Measurements from ENCODE around the gene CTSL.

Gene CTSL

GRCh38 chr9:87703636-87704276 is 22.2 kb upstream of the CTSL start:
- Histone ChIP-seq H3K4me1 (ENCODE audit: control insufficient read depth, insufficient read depth, low read length) (no peaks in the 10 kb centered on the region), H3K9me3 (ENCODE audit: control insufficient read depth, insufficient read depth, low read length) (no peaks in the 10 kb centered on the region), H3K27me3 (ENCODE audit: control insufficient read depth, insufficient read depth, low read length) (no peaks in the 10 kb centered on the region), H3K9ac (ENCODE audit: low read depth, low read length) (no peak overlapping the region), H3K4me3 (ENCODE audit: low read depth, low read length) (no peak overlapping the region), H3K36me3 (ENCODE audit: control insufficient read depth, insufficient read depth, low read length) (peaks cover 40% of the 10 kb centered on the region)

DNA sequence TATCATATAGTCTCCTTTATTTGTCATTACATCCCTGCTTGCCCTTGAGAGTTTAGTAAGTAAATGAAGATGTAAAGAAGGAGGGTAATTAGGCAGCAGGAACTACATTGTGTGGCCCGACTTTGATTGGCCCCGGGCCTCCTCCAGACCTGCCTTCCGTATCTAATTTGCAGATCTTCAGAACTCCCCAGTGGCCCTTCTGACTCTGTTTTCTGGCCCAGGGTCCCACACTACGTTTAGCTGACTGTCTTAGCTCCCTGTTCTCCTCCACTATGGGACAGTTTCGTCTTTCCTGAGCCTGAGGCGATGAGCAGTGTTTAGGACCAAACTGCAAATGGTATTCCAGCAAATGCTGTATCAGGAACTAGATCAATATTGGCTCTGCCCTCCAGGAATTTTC is 21.6 kb upstream of the CTSL start:
- Histone ChIP-seq H3K36me3 (ENCODE audit: control insufficient read depth, insufficient read depth, low read length) (peaks cover 40% of the 10 kb centered on the region), H3K4me1 (ENCODE audit: control insufficient read depth, insufficient read depth, low read length) (no peaks in the 10 kb centered on the region), H3K9ac (ENCODE audit: low read depth, low read length) (no peak overlapping the region), H3K27me3 (ENCODE audit: control insufficient read depth, insufficient read depth, low read length) (no peaks in the 10 kb centered on the region), H3K9me3 (ENCODE audit: control insufficient read depth, insufficient read depth, low read length) (no peaks in the 10 kb centered on the region), H3K4me3 (ENCODE audit: low read depth, low read length) (no peak overlapping the region)

- Histone ChIP-seq H3K27me3 (ENCODE audit: control insufficient read depth, insufficient read depth, low read length) (no peaks in the 10 kb centered on the region), H3K9ac (ENCODE audit: low read depth, low read length) (no peak overlapping the region), H3K4me1 (ENCODE audit: control insufficient read depth, insufficient read depth, low read length) (no peaks in the 10 kb centered on the region), H3K36me3 (ENCODE audit: control insufficient read depth, insufficient read depth, low read length) (peaks cover 40% of the 10 kb centered on the region), H3K4me3 (ENCODE audit: low read depth, low read length) (no peak overlapping the region), H3K9me3 (ENCODE audit: control insufficient read depth, insufficient read depth, low read length) (no peaks in the 10 kb centered on the region)
Observed at GRCh38 chr9:87706066-87706739, 19.7 kb upstream of the CTSL start.

GRCh38 chr9:87707805-87708506 is 18.0 kb upstream of the CTSL start:
- H3K27me3 ChIP-seq (ENCODE audit: control insufficient read depth, insufficient read depth, low read length), result no peaks in the 10 kb centered on the region
- H3K36me3 ChIP-seq (ENCODE audit: control insufficient read depth, insufficient read depth, low read length), result peaks cover 33% of the 10 kb centered on the region
- no peak overlapping the region for H3K4me3 ChIP-seq (ENCODE audit: low read depth, low read length)
- no peaks in the 10 kb centered on the region for H3K9me3 ChIP-seq (ENCODE audit: control insufficient read depth, insufficient read depth, low read length)
- no peak overlapping the region for H3K9ac ChIP-seq (ENCODE audit: low read depth, low read length)
- H3K4me1 ChIP-seq (ENCODE audit: control insufficient read depth, insufficient read depth, low read length), result no peaks in the 10 kb centered on the region

DNA sequence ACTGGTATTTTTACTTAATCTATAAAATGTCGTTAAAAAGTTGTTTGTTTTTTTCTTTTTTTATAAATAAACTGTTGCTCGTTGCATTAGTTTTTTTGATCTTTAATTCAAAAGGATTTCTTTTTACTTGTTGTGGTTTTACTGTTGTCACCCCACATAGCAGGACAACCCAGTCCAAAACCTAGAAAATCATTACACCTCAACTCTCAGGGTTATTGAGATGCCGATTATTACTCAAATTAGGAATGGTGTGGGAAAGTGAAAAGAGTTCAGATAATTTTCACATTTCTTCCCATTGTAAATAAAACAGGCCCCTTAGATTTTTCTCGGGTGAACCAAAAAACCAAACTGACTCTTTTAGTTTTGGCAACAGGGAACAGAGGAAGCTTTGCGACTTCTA is 17.4 kb upstream of the CTSL start:
- H3K36me3 ChIP-seq (ENCODE audit: control insufficient read depth, insufficient read depth, low read length), result peaks cover 27% of the 10 kb centered on the region
- H3K4me3 ChIP-seq (ENCODE audit: low read depth, low read length), result no peak overlapping the region
- H3K9me3 ChIP-seq (ENCODE audit: control insufficient read depth, insufficient read depth, low read length), result no peaks in the 10 kb centered on the region
- H3K4me1 ChIP-seq (ENCODE audit: control insufficient read depth, insufficient read depth, low read length), result no peaks in the 10 kb centered on the region
- H3K9ac ChIP-seq (ENCODE audit: low read depth, low read length), result no peak overlapping the region
- no peaks in the 10 kb centered on the region for H3K27me3 ChIP-seq (ENCODE audit: control insufficient read depth, insufficient read depth, low read length)

- no peak overlapping the region for H3K4me3 ChIP-seq (ENCODE audit: low read depth, low read length)
- peaks cover 22% of the 10 kb centered on the region for H3K36me3 ChIP-seq (ENCODE audit: control insufficient read depth, insufficient read depth, low read length)
- H3K27me3 ChIP-seq (ENCODE audit: control insufficient read depth, insufficient read depth, low read length), result no peaks in the 10 kb centered on the region
- no peak overlapping the region for H3K9ac ChIP-seq (ENCODE audit: low read depth, low read length)
- H3K4me1 ChIP-seq (ENCODE audit: control insufficient read depth, insufficient read depth, low read length), result no peaks in the 10 kb centered on the region
- no peaks in the 10 kb centered on the region for H3K9me3 ChIP-seq (ENCODE audit: control insufficient read depth, insufficient read depth, low read length)
Observed at GRCh38 chr9:87708986-87709728, 16.8 kb upstream of the CTSL start.

- H3K36me3 ChIP-seq (ENCODE audit: control insufficient read depth, insufficient read depth, low read length), result peaks cover 22% of the 10 kb centered on the region
- no peaks in the 10 kb centered on the region for H3K9me3 ChIP-seq (ENCODE audit: control insufficient read depth, insufficient read depth, low read length)
- no peaks in the 10 kb centered on the region for H3K27me3 ChIP-seq (ENCODE audit: control insufficient read depth, insufficient read depth, low read length)
- H3K4me1 ChIP-seq (ENCODE audit: control insufficient read depth, insufficient read depth, low read length), result no peaks in the 10 kb centered on the region
- H3K9ac ChIP-seq (ENCODE audit: low read depth, low read length), result no peak overlapping the region
- no peak overlapping the region for H3K4me3 ChIP-seq (ENCODE audit: low read depth, low read length)
Observed at GRCh38 chr9:87710443-87710842, 15.5 kb upstream of the CTSL start.

GRCh38 chr9:87711857-87712800 is 13.8 kb upstream of the CTSL start:
- no peaks in the 10 kb centered on the region for H3K9me3 ChIP-seq (ENCODE audit: control insufficient read depth, insufficient read depth, low read length)
- no peak overlapping the region for H3K4me3 ChIP-seq (ENCODE audit: low read depth, low read length)
- H3K9ac ChIP-seq (ENCODE audit: low read depth, low read length), result no peak overlapping the region
- no peaks in the 10 kb centered on the region for H3K27me3 ChIP-seq (ENCODE audit: control insufficient read depth, insufficient read depth, low read length)
- H3K4me1 ChIP-seq (ENCODE audit: control insufficient read depth, insufficient read depth, low read length), result no peaks in the 10 kb centered on the region
- H3K36me3 ChIP-seq (ENCODE audit: control insufficient read depth, insufficient read depth, low read length), result peaks cover 10% of the 10 kb centered on the region

DNA sequence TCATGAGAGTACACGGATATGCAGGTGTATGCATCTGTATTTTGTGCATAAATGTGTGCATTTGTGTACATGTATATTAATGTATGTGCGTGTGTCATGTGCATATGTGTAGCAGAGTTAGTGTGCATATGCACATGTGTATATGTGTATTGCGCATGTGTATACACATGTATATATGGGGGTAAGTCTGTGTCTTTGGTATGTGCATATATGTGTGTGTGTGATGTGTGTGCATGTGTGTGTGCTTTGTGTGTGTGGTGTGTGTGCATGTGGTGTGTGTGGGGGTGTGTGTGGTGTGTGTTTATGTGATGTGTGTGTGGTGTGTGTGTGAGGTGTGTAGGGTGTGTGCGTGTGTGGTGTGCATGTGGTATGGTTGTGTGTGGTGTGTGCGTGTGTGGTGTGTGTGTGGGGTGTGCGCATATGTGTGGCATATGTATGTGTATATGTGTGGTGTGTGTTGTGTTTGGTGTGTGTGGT is 13.1 kb upstream of the CTSL start:
- H3K9me3 ChIP-seq (ENCODE audit: control insufficient read depth, insufficient read depth, low read length), result no peaks in the 10 kb centered on the region
- no peak overlapping the region for H3K9ac ChIP-seq (ENCODE audit: low read depth, low read length)
- no peaks in the 10 kb centered on the region for H3K27me3 ChIP-seq (ENCODE audit: control insufficient read depth, insufficient read depth, low read length)
- H3K36me3 ChIP-seq (ENCODE audit: control insufficient read depth, insufficient read depth, low read length), result peaks cover 3% of the 10 kb centered on the region
- no peak overlapping the region for H3K4me3 ChIP-seq (ENCODE audit: low read depth, low read length)
- H3K4me1 ChIP-seq (ENCODE audit: control insufficient read depth, insufficient read depth, low read length), result no peaks in the 10 kb centered on the region

DNA sequence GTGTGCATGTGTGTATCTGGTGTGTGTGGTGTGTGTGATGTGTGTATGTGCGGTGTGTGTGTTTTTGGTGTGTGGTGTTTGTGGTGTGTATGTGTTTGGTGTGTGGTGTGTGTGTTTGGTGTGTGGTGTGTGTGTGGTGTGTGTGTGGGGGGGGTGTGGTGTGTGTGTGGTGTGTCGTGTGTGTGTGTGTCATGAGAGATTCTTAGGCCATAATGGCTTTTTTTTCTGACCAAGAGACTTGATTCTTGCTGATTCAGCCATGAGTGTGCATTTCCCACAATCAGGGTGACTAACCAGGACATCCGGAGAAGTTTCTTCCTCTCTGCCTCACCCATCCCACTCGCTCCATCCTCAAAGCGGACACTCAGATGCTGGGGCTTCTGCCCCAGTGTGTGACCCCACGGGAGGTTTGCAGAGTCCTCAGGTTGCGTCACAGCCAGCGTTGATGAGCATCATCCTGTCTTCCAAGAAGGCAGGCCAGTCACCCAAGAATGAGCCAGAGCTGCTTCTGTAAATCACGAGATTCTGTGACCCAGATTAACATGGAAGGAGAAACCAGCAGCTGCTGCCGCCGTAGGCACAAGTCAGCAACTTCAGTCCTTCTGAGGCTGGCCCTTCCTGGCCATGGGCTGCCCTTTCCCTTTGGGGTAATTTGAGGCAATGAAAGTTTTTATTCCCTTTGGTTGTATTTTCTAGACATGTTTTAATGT is 12.5 kb upstream of the CTSL start:
- Histone ChIP-seq H3K27me3 (ENCODE audit: control insufficient read depth, insufficient read depth, low read length) (no peaks in the 10 kb centered on the region), H3K4me3 (ENCODE audit: low read depth, low read length) (no peak overlapping the region), H3K4me1 (ENCODE audit: control insufficient read depth, insufficient read depth, low read length) (no peaks in the 10 kb centered on the region), H3K9me3 (ENCODE audit: control insufficient read depth, insufficient read depth, low read length) (no peaks in the 10 kb centered on the region), H3K36me3 (ENCODE audit: control insufficient read depth, insufficient read depth, low read length) (no peaks in the 10 kb centered on the region), H3K9ac (ENCODE audit: low read depth, low read length) (no peak overlapping the region)
